Measurements from ENCODE around the gene UTP4.

DNA sequence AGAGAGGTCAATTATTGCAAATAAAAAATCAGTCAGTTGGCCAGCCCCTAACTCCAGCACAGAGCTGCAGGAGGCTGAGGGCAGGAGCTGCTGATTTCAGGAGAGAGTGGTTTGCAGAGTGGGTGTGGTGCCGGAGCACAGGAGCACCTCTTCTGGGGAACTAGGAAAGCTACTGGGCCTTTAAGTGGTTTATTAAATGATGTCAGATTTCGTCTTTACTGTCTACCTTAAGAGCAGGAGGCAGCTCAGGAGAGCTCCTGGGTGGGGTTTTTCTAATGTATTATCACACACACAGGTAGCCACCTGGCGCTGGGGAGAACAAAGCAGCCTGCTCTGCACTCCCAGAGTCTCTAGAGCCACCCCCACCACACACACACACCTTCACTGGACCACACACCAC, 38.5 kb upstream of the UTP4 start:
- TF ChIP-seq CTCF (IDR thresholded peaks at IDR 0.05) (no peak), POLR2A (IDR thresholded peaks at IDR 0.05) (no peak)
